SK-N-SH (cell line): ENCODE measurements around the gene PPME1. TPM values are rescaled to one million over a fixed set of nuclear protein-coding genes. Genes with fewer than 3 reads are reported as not detected.

Experiments used
- CTCF ChIA-PET: fragments of 300-600, 350-600 bp; formaldehyde crosslinking; extraction: SDS; loops from one replicate; lab custom pipeline; 2021; lab: Yijun Ruan, JAX
- POLR2A ChIA-PET: fragments of 350-600 bp; sonication (Branson Sonifier 250); formaldehyde crosslinking; extraction: SDS; loops from one replicate; lab custom pipeline; 2020; ENCODE audit warnings: antibody characterized with exemption, inconsistent platforms; lab: Yijun Ruan, JAX
- DNase-seq: peaks from one replicate; pipeline ENCODE4 v3.0.0; 2012
- H2AFZ ChIP-seq: fragments of 200-600 bp; sonication (generic); 2 replicates; pipeline ENCODE4 v1.8.1; 2016; ENCODE audit warnings: antibody characterized with exemption, mild to moderate bottlenecking, low read depth
- H3F3A ChIP-seq: fragments of 200-600 bp; sonication (generic); replicated peaks from 2 replicates; pipeline ENCODE3; 2016; ENCODE audit warnings: antibody characterized with exemption, mild to moderate bottlenecking; ENCODE audit not compliant: insufficient read depth
- H3K27ac ChIP-seq, 2 experiments: fragments of 200-500 bp in 1 of 2; fragments of 200-600 bp in 1 of 2; sonication (Bioruptor generic) in 1 of 2; sonication (generic), shearing (Covaris generic) in 1 of 2; 2 replicates each; pipeline versions ENCODE4 v1.5.1 to v1.6.1; 2014 to 2016; ENCODE audit warnings: low read depth in 2 of 2, inconsistent platforms in 1 of 2, low read length in 1 of 2, mild to moderate bottlenecking in 1 of 2, mixed read lengths in 1 of 2
- H3K27me3 ChIP-seq: fragments of 200-600 bp; sonication (generic), shearing (Covaris generic); 2 replicates; pipeline ENCODE4 v1.6.1; 2016; ENCODE audit warnings: mixed run types; ENCODE audit not compliant: insufficient read depth
- H3K36me3 ChIP-seq, 2 experiments: fragments of 200-500 bp in 1 of 2; fragments of 200-600 bp in 1 of 2; sonication (Bioruptor generic) in 1 of 2; sonication (generic) in 1 of 2; replicated peaks in 1 of 2; 2 replicates each; pipeline versions ENCODE3 to v1.5.1; 2014 to 2016; ENCODE audit warnings: low read length in 1 of 2, mild to moderate bottlenecking in 1 of 2; ENCODE audit not compliant: insufficient read depth in 2 of 2, control insufficient read depth in 1 of 2
- H3K4me1 ChIP-seq, 2 experiments: fragments of 200-500 bp in 1 of 2; fragments of 200-600 bp in 1 of 2; sonication (Bioruptor generic) in 1 of 2; sonication (generic), shearing (Covaris generic) in 1 of 2; 2 replicates each; pipeline versions ENCODE4 v1.5.1 to v1.6.1; 2014 to 2016; ENCODE audit warnings: low read depth in 1 of 2, low read length in 1 of 2, mixed run types in 1 of 2; ENCODE audit not compliant: insufficient read depth in 2 of 2, control insufficient read depth in 1 of 2
- H3K4me2 ChIP-seq: fragments of 200-600 bp; sonication (generic), shearing (Covaris generic); 2 replicates; pipeline ENCODE4 v1.6.1; 2017; ENCODE audit warnings: mixed run types
- H3K4me3 ChIP-seq, 2 experiments: fragments of 200-500 bp in 1 of 2; fragments of 200-600 bp in 1 of 2; sonication (Bioruptor generic) in 1 of 2; sonication (generic), shearing (Covaris generic) in 1 of 2; 2 replicates each; pipeline versions ENCODE4 v1.5.1 to v1.8.1; 2014 to 2016; ENCODE audit warnings: low read depth in 2 of 2, inconsistent platforms in 1 of 2, low read length in 1 of 2, mild to moderate bottlenecking in 1 of 2, mixed read lengths in 1 of 2, moderate library complexity in 1 of 2
- H3K79me2 ChIP-seq: fragments of 200-600 bp; sonication (generic); 2 replicates; pipeline ENCODE4 v1.8.1; 2017; ENCODE audit warnings: mild to moderate bottlenecking; ENCODE audit not compliant: insufficient read depth
- H3K9ac ChIP-seq: fragments of 200-600 bp; sonication (generic); 2 replicates; pipeline ENCODE4 v1.6.1; 2017; ENCODE audit warnings: mixed run types
- H3K9me2 ChIP-seq: fragments of 200-600 bp; sonication (generic); 2 replicates; pipeline ENCODE4 v1.6.1; 2017; ENCODE audit warnings: mixed run types
- H3K9me3 ChIP-seq: fragments of 200-600 bp; sonication (generic); 2 replicates; pipeline ENCODE4 v1.6.1; 2017; ENCODE audit warnings: mixed run types, mild to moderate bottlenecking, moderate library complexity
- H4K20me1 ChIP-seq: fragments of 200-600 bp; sonication (generic); 2 replicates; pipeline ENCODE4 v1.6.1; 2017; ENCODE audit warnings: mild to moderate bottlenecking, mixed run types; ENCODE audit not compliant: insufficient read depth
- CHD2 ChIP-seq: fragments of 150-350 bp; IDR thresholded peaks from 2 replicates; pipeline ENCODE4 v1.6.1; 2018; ENCODE audit warnings: low read length; ENCODE audit not compliant: partially characterized antibody
- FOXJ3 ChIP-seq: sonication (generic); formaldehyde crosslinking; IDR thresholded peaks from 2 replicates; pipeline ENCODE4 v1.5.1; 2020; ENCODE audit warnings: mild to moderate bottlenecking, missing genetic modification reagents
- GABPA ChIP-seq: IDR thresholded peaks from 2 replicates; pipeline ENCODE4 v1.4.0; 2012; ENCODE audit warnings: low read depth, mild to moderate bottlenecking
- GATA2 ChIP-seq: sonication (generic); formaldehyde crosslinking; IDR thresholded peaks from 2 replicates; pipeline ENCODE4 v1.5.0; 2020; ENCODE audit warnings: mild to moderate bottlenecking, missing genetic modification reagents
- IRF3 ChIP-seq: fragments of 150-350 bp; IDR thresholded peaks from 2 replicates; pipeline ENCODE4 v1.6.1; 2016; ENCODE audit warnings: mild to moderate bottlenecking, low read depth, low read length
- JUND ChIP-seq: IDR thresholded peaks from 2 replicates; pipeline ENCODE4 v1.4.0; 2012
- NFIC ChIP-seq: IDR thresholded peaks from 2 replicates; pipeline ENCODE4 v1.4.0; 2012; ENCODE audit warnings: borderline replicate concordance
- RCOR1 ChIP-seq: fragments of 150-350 bp; IDR thresholded peaks from 2 replicates; pipeline ENCODE4 v1.6.1; 2017; ENCODE audit warnings: antibody characterized with exemption, low read length
- TEAD4 ChIP-seq: IDR thresholded peaks from 2 replicates; pipeline ENCODE4 v1.4.0; 2012; ENCODE audit warnings: mild to moderate bottlenecking, borderline replicate concordance; ENCODE audit not compliant: insufficient read depth
- USF1 ChIP-seq: IDR thresholded peaks from 2 replicates; pipeline ENCODE4 v1.4.0; 2012; ENCODE audit warnings: low read depth, borderline replicate concordance
- WGBS: methylation state at CpG from one replicate; pipeline ENCODE4 v1.1.6; 2017; ENCODE audit warnings: low lambda C conversion rate; 5-methylcytosine and 5-hydroxymethylcytosine counted together
- polyA plus RNA-seq, 3 experiments: library from polyadenylated mRNA; depleted of rRNA; stranded (reverse); fragments of >200 nt; gene quantifications; 2 replicates each; pipeline ENCODE4 v1.2.3, GENCODE V29; 2012

Gene PPME1
- polyA plus RNA-seq, 1 of the 3 experiments (the other 2 are of a cell fraction), result 107 TPM

GRCh38 chr11:74195828-74196227 lies 24.7 kb downstream of the PPME1 start:
- DNase-seq, result no peak
- H3K4me3 ChIP-seq, result no peak overlapping the region
- TF ChIP-seq TEAD4 (no peak), NFIC (no peak)
- H4K20me1 ChIP-seq, result no peaks in the 10 kb centered on the region
- no peak overlapping the region for H3K9ac ChIP-seq
- ChIA-PET POLR2A (no interaction called here), CTCF (no interaction called here)
- H3K9me3 ChIP-seq, result no peaks in the 10 kb centered on the region
- peaks cover 9 to 16% of the 10 kb centered on the region in 2 experiments for H3K36me3 ChIP-seq
- no peak overlapping the region for H3K27ac ChIP-seq
- peaks cover 57% of the 10 kb centered on the region; the same call in 1 of the 2 replicates for H3K79me2 ChIP-seq
- no peaks in the 10 kb centered on the region for H3F3A ChIP-seq
- no peak overlapping the region for H2AFZ ChIP-seq
- H3K4me2 ChIP-seq, result no peak overlapping the region
- no peaks in the 10 kb centered on the region for H3K9me2 ChIP-seq
- H3K4me1 ChIP-seq, result no peaks in the 10 kb centered on the region
- no peaks in the 10 kb centered on the region for H3K27me3 ChIP-seq

- WGBS, result 96% methylated on average over 2 of the region's 2 CpGs
- Histone ChIP-seq H3K4me2 (no peak overlapping the region), H3K4me1 (no peaks in the 10 kb centered on the region), H4K20me1 (no peaks in the 10 kb centered on the region), H3K27me3 (no peaks in the 10 kb centered on the region)
- CTCF ChIA-PET, result no interaction called here
- TF ChIP-seq USF1, result no peak
- TF ChIP-seq GATA2 (CRISPR knock-in tag), result no peak
- TF ChIP-seq RCOR1, result no peak
- no peak for TF ChIP-seq GABPA
- no peak for TF ChIP-seq TEAD4
- TF ChIP-seq JUND, result no peak
- TF ChIP-seq FOXJ3 (CRISPR knock-in tag), result no peak
- TF ChIP-seq IRF3, result no peak
- no peak for TF ChIP-seq CHD2
- TF ChIP-seq, all 33 proteins: peak for 0
- Histone ChIP-seq H3K9me3 (no peaks in the 10 kb centered on the region), H3K27ac (no peak overlapping the region), H3F3A (no peaks in the 10 kb centered on the region), H3K79me2 (peaks cover 56% of the 10 kb centered on the region), H2AFZ (no peak overlapping the region), H3K4me3 (no peak overlapping the region), H3K9me2 (no peaks in the 10 kb centered on the region), H3K9ac (no peak overlapping the region), H3K36me3 (peaks cover 6 to 12% of the 10 kb centered on the region in 2 experiments)
- DNase-seq, result no peak
- POLR2A ChIA-PET, result no interaction called here
Observed at GRCh38 chr11:74196781-74197486, 25.8 kb downstream of the PPME1 start.

DNA sequence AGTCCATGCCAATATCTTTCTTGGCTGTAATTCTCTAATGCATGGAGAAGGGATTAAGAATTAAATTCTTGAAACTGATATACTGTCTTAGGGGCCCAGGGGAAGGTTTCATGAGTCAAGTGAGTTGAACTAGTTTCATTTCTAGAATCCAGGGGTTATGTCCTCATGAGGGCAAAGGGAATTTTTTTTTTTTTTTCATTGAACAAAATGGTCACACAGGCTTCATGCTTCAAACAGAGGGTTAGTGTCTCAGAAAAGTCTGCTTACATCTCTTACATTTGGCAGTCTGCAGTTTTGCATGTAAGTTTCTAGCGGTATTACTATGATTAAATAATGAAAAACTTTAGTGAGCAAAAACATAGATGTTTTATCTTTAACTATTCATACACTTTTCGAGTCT lies 32.9 kb downstream of the PPME1 start:
- peaks cover 0 to 2% of the 10 kb centered on the region in 2 experiments; a peak in 1 of 4 replicates for H3K4me1 ChIP-seq
- H3K4me2 ChIP-seq, result no peak overlapping the region
- no peak overlapping the region for H3K27ac ChIP-seq
- H2AFZ ChIP-seq, result no peak overlapping the region
- no peaks in the 10 kb centered on the region for H3F3A ChIP-seq
- H3K79me2 ChIP-seq, result peaks cover 25% of the 10 kb centered on the region
- no peaks in the 10 kb centered on the region for H3K9me2 ChIP-seq
- TF ChIP-seq GABPA (no peak), RCOR1 (no peak)
- 98% methylated on average over 2 of the region's 2 CpGs for WGBS
- H3K27me3 ChIP-seq, result no peaks in the 10 kb centered on the region
- H3K4me3 ChIP-seq, result no peak overlapping the region
- peaks cover 28 to 37% of the 10 kb centered on the region in 2 experiments for H3K36me3 ChIP-seq
- DNase-seq, result no peak
- no peak overlapping the region for H3K9ac ChIP-seq
- H3K9me3 ChIP-seq, result no peaks in the 10 kb centered on the region
- ChIA-PET CTCF (no interaction called here), POLR2A (no interaction called here)
- no peaks in the 10 kb centered on the region for H4K20me1 ChIP-seq
